Measurements from ENCODE around the gene HBG1.

The HBG1 gene

GRCh38 chr11:5226732-5227310 is 22.8 kb downstream of the HBG1 start, which contains the start of gene HBB:
Gene HBB (minus strand): TSS chr11:5227071. CDS start chr11:5227021, 50 bp downstream.
- Histone ChIP-seq H3K9me3 (ENCODE audit: control insufficient read depth, insufficient read depth, low read depth, low read length) (no peaks in the 10 kb centered on the region), H3K4me1 (ENCODE audit: control insufficient read depth, insufficient read depth, low read length) (no peaks in the 10 kb centered on the region), H3K27ac (ENCODE audit: extremely low read depth, low read depth, low read length) (no peak within 1 kb of the TSS), H3K36me3 (ENCODE audit: control insufficient read depth in 2 of 2, insufficient read depth in 1 of 2, low read length in 2 of 2) (no peaks in the 10 kb centered on the region), H3K4me3 (ENCODE audit: low read depth, low read length) (no peak within 1 kb of the TSS)
- ChIA-PET POLR2A (no interaction called here), CTCF (no interaction called here)
- no peak for TF ChIP-seq PBX3 (CRISPR knock-in tag; IDR thresholded peaks at IDR 0.05)
- TF ChIP-seq IKZF3 (tag by site-specific recombination; IDR thresholded peaks at IDR 0.05) = no peak
- no peak for TF ChIP-seq YY2 (tag by site-specific recombination; IDR thresholded peaks at IDR 0.05)
- TF ChIP-seq ZFP3 (tag by site-specific recombination; IDR thresholded peaks at IDR 0.05; ENCODE audit: low read depth) = no peak
- TF ChIP-seq ZNF621 (tag by site-specific recombination; IDR thresholded peaks at IDR 0.05) = no peak
- TF ChIP-seq ZNF132 (tag by site-specific recombination; IDR thresholded peaks at IDR 0.05; ENCODE audit: borderline replicate concordance) = no peak
- no peak for TF ChIP-seq ZNF501 (tag by site-specific recombination; IDR thresholded peaks at IDR 0.05)
- no peak for TF ChIP-seq ZNF571 (tag by site-specific recombination; IDR thresholded peaks at IDR 0.05)
- no peak for TF ChIP-seq KLF7 (tag by site-specific recombination; IDR thresholded peaks at IDR 0.05; ENCODE audit: borderline replicate concordance)
- no peak for TF ChIP-seq ZNF626 (tag by site-specific recombination; IDR thresholded peaks at IDR 0.05)
- no peak for TF ChIP-seq GLI4 (tag by site-specific recombination; IDR thresholded peaks at IDR 0.05)
- no peak for TF ChIP-seq ZNF645 (tag by site-specific recombination; IDR thresholded peaks at IDR 0.05)
- no peak for TF ChIP-seq FEZF1 (tag by site-specific recombination; IDR thresholded peaks at IDR 0.05)
- TF ChIP-seq PRDM6 (tag by site-specific recombination; IDR thresholded peaks at IDR 0.05) = no peak
- TF ChIP-seq ZNF324 (tag by site-specific recombination; IDR thresholded peaks at IDR 0.05) = no peak
- TF ChIP-seq GLI2 (tag by site-specific recombination; IDR thresholded peaks at IDR 0.05; ENCODE audit: borderline replicate concordance, low read depth) = no peak
- TF ChIP-seq ZBTB1 (tag by site-specific recombination; IDR thresholded peaks at IDR 0.05) = no peak
- no peak for TF ChIP-seq ZNF266 (tag by site-specific recombination; IDR thresholded peaks at IDR 0.05; ENCODE audit: low read depth)
- TF ChIP-seq ZBTB49 (tag by site-specific recombination; IDR thresholded peaks at IDR 0.05; ENCODE audit: low read depth) = no peak
- no peak for TF ChIP-seq ZNF19 (tag by site-specific recombination; IDR thresholded peaks at IDR 0.05; ENCODE audit: low read depth)

GRCh38 chr11:5225480-5225871 is 24.2 kb downstream of the HBG1 start:
- Histone ChIP-seq H3K9me3 (ENCODE audit: control insufficient read depth, insufficient read depth, low read depth, low read length) (no peaks in the 10 kb centered on the region), H3K4me1 (ENCODE audit: control insufficient read depth, insufficient read depth, low read length) (no peaks in the 10 kb centered on the region), H3K27ac (ENCODE audit: extremely low read depth, low read depth, low read length) (no peak overlapping the region), H3K36me3 (ENCODE audit: control insufficient read depth in 2 of 2, insufficient read depth in 1 of 2, low read length in 2 of 2) (no peaks in the 10 kb centered on the region), H3K4me3 (ENCODE audit: low read depth, low read length) (no peak overlapping the region)
- TF ChIP-seq ZNF747 (tag by site-specific recombination; IDR thresholded peaks at IDR 0.05) (no peak), INSM2 (tag by site-specific recombination; IDR thresholded peaks at IDR 0.05) (no peak), ZNF692 (tag by site-specific recombination; IDR thresholded peaks at IDR 0.05) (no peak), ZNF677 (tag by site-specific recombination; IDR thresholded peaks at IDR 0.05) (no peak), ZNF266 (tag by site-specific recombination; IDR thresholded peaks at IDR 0.05; ENCODE audit: low read depth) (no peak)
- POLR2A ChIA-PET = no interaction called here
- CTCF ChIA-PET = no interaction called here
